Epithelial cell of prostate (primary cell): Measurements from ENCODE around the gene ERF.
"Not testable (repeated sequence)": the region's sequence is repeated elsewhere in the genome, so short reads cannot be mapped to it uniquely, and the experiment has no call there.

Experiments
- DNase-seq: peaks from one replicate; pipeline ENCODE4 v3.0.0-alpha.2; 2011; ENCODE audit warnings: low read depth, low spot score
- H3K27ac ChIP-seq: fragments of 450-650 bp; 2 replicates; pipeline ENCODE4 v1.5.1; 2017; ENCODE audit warnings: mild to moderate bottlenecking

Gene ERF

DNA sequence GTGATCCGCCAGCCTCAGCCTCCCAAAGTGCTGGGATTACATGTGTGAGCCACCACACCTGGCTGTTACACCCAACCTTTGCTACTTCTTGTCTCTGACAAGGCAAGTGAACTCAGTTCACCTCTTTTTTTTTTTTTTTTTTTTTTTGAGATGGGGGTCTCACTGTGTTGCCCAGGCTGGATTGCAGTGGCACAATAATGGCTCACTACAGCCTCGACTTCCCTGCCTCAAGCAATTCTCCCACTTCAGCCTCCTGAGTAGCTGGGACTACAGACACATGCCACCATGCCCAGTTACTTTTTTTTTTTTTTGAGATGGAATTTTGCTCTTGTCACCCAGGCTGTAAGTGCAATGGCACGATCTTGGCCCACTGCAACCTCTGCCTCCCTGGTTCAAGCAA, 2.9 kb upstream of the ERF start:
- H3K27ac ChIP-seq, DNase-seq: not testable (repeated sequence)

GRCh38 chr19:42255766-42256745, 1.1 kb upstream of the ERF start:
- DNase-seq: no peak
- H3K27ac ChIP-seq: peak overlapping the region; percentile 93

- DNase-seq: no peak
- H3K27ac ChIP-seq: peak overlapping the region; percentile 93
Measured at GRCh38 chr19:42254089-42254849, 659 bp downstream of the ERF start.

GRCh38 chr19:42253245-42254088, 1.5 kb downstream of the ERF start:
- DNase-seq: no peak
- peak overlapping the region; percentile 93 for H3K27ac ChIP-seq

GRCh38 chr19:42252365-42253244, 2.3 kb downstream of the ERF start:
- no peak for DNase-seq
- peak overlapping the region; percentile 93 for H3K27ac ChIP-seq

DNA sequence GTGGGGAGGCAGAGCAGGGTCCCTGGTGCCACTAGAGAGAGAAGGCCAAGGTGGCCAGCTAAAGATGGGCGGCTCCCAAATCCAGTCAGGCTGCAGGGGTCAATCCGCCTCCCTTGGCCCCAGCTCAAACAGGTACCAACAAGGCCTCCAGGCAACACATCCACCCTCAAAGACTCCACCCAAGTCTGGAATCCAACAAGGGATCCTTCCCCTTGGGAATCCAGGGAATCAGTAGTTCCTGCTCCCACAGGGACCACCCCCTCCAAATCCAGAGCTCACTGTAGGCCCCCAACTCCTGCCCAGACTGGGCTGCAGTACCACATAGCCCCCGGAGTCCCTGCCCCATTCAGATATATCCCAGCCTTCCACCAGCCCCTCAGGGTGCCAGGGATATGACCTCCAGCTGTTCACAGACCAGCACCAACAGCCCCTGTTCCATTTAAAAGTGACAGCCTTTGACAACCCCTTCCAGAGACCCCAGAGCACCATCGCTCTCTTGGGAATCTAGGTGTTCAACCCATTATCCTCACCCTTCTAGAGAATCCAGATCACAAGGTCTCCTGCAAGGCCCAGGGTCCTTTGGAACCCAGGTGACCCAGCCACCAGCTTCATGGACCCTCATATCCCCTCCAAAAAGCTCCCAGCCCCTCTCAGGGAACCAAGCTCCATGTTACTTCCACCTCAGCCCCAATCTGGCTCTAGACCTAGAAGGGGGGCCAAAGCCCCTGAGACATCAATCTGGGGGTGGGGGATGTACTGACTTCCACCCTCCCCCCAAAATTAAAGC, 3.2 kb downstream of the ERF start:
- H3K27ac ChIP-seq: peak overlapping the region; percentile 93
- DNase-seq: no peak

GRCh38 chr19:42250666-42251531, 4.0 kb downstream of the ERF start:
- no peak for DNase-seq
- peak overlapping the region; percentile 93 for H3K27ac ChIP-seq

- DNase-seq: no peak
- H3K27ac ChIP-seq: peak overlapping the region; percentile 93
Measured at GRCh38 chr19:42250183-42250665, 4.7 kb downstream of the ERF start.

DNA sequence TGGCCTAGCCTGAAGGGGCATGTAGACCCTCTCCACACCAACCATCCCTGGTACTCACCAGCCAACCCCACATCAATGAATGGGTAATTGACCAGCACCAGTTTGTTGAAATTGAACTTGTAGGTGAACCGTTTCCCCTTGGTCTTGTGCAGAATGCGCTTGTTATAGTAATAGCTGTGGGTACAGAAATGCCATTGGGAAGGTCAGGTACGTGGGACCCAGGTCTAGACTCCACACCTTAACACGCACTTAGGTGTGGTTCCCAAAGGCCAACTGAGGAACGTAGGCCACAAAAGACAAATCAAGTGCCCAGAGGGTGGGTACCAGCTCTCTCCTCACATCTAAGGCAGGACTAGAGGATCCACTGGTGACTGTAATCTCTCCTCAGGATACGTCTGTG, 5.2 kb downstream of the ERF start:
- DNase-seq: no peak
- H3K27ac ChIP-seq: peak overlapping the region; percentile 93

DNA sequence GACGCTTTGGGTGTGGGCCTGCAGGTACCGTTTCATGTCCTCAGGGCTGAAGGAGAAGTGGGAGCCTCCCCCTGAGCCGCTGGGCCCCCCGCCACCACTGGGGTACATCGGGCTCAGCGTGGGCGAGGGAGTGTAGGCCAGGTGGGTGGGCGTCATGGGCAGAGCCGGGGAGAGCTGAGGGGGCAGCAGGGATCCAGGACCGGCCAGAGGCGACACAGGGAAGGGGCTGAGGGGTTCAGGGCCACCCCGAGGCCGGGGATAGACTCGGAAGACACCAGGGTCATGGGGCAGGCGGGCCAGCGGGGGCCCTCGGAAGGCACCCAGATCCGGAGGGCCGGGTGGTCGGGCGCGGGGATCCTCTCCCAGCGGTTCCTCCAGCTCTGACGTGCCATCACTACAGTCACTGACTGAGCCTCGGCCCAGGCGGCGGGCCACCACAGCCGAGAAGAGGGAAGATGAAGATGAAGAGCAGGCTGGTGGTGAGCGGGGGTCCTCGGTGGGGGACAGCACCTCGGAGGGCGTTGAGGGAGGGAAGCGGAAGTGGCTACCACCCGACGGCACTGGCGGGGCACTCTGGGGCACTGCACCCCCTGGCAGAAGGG, 5.7 kb downstream of the ERF start:
- DNase-seq: no peak
- H3K27ac ChIP-seq: no peak overlapping the region

GRCh38 chr19:42248270-42249148, 6.4 kb downstream of the ERF start:
- H3K27ac ChIP-seq: no peak overlapping the region
- no peak for DNase-seq

GRCh38 chr19:42247640-42248199, 7.2 kb downstream of the ERF start:
- no peak overlapping the region for H3K27ac ChIP-seq
- DNase-seq: no peak

GRCh38 chr19:42246922-42247639, 7.8 kb downstream of the ERF start:
- no peak for DNase-seq
- H3K27ac ChIP-seq: peak overlapping the region; percentile 90

DNA sequence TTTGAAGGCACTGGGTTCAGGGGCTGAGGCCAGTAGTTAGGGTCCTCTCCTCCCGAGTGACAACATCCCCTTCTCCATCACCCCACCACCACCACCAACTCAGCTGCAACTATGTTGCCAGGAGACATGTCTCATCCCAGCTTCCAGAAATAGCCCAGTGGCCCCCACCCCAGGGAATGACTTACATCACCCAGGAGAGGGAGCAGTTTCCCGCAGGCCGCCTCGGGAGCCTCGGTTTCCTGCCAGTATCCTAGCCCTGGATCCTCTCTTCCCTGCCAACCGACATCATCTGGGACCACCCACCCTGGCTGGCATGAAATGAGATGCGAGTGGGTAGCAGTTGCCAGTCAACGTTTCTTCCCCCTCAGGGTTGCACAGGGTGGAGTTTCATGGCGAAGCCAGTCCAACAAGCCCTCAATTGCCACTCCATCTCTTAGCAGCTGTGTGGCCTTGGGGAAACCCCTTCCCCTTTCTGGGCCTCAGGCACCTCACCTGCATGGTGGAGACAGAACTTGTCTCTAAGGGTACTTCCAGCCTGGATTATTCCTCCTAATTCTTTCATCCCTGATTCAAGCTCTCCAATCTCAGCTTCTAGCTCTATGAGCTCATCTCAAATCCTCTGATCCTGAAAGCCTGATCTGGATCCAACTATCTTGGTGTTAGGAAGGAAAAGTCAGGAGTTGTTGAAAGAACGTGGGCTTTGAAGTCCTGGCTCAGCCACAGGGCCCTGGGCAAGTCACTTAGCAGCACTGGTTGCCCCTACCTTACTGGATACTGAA, 8.6 kb downstream of the ERF start:
- DNase-seq: no peak
- peak overlapping the region; percentile 90 for H3K27ac ChIP-seq
